ENCODE results near the gene MN1. TPM values are rescaled to one million over a fixed set of nuclear protein-coding genes. Genes with fewer than 3 reads are reported as not detected.

The MN1 gene
- total and polyA plus RNA-seq, 2 experiments from 2014 or later: 1.0 to 6.8 TPM

DNA sequence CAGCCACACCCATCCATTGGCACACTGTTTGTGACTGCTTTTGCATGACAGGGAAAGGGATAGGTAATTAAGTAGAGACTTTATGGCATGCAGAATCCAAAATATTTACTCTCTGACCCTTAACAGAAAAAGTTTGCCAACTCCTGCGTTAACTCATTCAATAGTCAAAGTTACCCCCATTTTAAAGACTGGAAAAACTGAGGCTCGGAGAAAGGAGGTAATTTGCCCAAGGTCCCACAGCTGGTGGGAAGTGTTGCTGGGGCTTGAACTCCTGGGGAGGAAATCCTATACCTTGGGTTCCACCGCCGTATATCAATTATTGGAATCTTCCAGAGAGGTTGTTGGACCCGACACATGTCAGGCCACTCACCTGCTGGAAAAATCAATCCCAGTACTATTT lies 29.9 kb downstream of the MN1 start (continued):
- TF ChIP-seq, protein P1, sequence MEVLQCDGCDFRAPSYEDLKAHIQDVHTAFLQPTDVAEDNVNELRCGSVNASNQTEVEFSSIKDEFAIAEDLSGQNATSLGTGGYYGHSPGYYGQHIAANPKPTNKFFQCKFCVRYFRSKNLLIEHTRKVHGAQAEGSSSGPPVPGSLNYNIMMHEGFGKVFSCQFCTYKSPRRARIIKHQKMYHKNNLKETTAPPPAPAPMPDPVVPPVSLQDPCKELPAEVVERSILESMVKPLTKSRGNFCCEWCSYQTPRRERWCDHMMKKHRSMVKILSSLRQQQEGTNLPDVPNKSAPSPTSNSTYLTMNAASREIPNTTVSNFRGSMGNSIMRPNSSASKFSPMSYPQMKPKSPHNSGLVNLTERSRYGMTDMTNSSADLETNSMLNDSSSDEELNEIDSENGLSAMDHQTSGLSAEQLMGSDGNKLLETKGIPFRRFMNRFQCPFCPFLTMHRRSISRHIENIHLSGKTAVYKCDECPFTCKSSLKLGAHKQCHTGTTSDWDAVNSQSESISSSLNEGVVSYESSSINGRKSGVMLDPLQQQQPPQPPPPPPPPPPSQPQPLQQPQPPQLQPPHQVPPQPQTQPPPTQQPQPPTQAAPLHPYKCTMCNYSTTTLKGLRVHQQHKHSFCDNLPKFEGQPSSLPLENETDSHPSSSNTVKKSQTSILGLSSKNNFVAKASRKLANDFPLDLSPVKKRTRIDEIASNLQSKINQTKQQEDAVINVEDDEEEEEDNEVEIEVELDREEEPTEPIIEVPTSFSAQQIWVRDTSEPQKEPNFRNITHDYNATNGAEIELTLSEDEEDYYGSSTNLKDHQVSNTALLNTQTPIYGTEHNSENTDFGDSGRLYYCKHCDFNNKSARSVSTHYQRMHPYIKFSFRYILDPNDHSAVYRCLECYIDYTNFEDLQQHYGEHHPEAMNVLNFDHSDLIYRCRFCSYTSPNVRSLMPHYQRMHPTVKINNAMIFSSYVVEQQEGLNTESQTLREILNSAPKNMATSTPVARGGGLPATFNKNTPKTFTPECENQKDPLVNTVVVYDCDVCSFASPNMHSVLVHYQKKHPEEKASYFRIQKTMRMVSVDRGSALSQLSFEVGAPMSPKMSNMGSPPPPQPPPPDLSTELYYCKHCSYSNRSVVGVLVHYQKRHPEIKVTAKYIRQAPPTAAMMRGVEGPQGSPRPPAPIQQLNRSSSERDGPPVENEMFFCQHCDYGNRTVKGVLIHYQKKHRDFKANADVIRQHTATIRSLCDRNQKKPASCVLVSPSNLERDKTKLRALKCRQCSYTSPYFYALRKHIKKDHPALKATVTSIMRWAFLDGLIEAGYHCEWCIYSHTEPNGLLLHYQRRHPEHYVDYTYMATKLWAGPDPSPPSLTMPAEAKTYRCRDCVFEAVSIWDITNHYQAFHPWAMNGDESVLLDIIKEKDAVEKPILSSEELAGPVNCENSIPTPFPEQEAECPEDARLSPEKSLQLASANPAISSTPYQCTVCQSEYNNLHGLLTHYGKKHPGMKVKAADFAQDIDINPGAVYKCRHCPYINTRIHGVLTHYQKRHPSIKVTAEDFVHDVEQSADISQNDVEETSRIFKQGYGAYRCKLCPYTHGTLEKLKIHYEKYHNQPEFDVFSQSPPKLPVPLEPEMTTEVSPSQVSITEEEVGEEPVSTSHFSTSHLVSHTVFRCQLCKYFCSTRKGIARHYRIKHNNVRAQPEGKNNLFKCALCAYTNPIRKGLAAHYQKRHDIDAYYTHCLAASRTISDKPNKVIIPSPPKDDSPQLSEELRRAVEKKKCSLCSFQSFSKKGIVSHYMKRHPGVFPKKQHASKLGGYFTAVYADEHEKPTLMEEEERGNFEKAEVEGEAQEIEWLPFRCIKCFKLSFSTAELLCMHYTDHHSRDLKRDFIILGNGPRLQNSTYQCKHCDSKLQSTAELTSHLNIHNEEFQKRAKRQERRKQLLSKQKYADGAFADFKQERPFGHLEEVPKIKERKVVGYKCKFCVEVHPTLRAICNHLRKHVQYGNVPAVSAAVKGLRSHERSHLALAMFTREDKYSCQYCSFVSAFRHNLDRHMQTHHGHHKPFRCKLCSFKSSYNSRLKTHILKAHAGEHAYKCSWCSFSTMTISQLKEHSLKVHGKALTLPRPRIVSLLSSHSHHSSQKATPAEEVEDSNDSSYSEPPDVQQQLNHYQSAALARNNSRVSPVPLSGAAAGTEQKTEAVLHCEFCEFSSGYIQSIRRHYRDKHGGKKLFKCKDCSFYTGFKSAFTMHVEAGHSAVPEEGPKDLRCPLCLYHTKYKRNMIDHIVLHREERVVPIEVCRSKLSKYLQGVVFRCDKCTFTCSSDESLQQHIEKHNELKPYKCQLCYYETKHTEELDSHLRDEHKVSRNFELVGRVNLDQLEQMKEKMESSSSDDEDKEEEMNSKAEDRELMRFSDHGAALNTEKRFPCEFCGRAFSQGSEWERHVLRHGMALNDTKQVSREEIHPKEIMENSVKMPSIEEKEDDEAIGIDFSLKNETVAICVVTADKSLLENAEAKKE (CRISPR knock-in tag; IDR thresholded peaks at IDR 0.05): no peak
- TF ChIP-seq STAT1 (IDR thresholded peaks at IDR 0.05; ENCODE audit: unreplicated experiment): no peak
- TF ChIP-seq POLR2AphosphoS5 (IDR thresholded peaks at IDR 0.05; ENCODE audit: low read depth): no peak
- TF ChIP-seq ZNF114 (CRISPR knock-in tag; IDR thresholded peaks at IDR 0.05): no peak
- no peak for TF ChIP-seq EZH2 (IDR thresholded peaks at IDR 0.05; ENCODE audit: low read depth, unreplicated experiment)
- TF ChIP-seq EZH2phosphoT487 (IDR thresholded peaks at IDR 0.05; ENCODE audit: unreplicated experiment): no peak

DNA sequence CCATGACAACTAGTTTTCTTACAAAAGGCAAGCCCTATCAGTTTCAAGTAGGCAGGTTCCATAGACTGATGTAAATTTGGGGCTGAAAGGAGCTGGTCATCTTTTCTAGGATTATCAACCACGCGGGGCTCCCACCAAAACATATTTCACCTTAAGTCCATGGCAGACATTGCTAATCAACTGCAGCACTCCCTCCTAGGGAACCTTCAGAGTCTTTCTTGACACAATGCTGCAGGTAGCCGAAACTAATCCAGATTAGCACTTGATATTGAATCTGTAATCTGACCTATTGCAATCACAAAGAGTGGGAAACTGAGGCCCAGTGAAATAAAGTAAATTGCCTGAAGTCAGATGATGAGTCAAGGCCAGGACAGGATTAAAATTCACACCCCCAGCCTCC lies 32.5 kb downstream of the MN1 start:
- no peaks in the 10 kb centered on the region for H3K79me2 ChIP-seq (replicated peaks; ENCODE audit: insufficient read depth)
- no peak overlapping the region for H3K4me2 ChIP-seq
- H3K27ac Mint-ChIP-seq: no peak overlapping the region
- no peak overlapping the region for H3K27ac ChIP-seq (ENCODE audit: low read depth)
- H3K4me3 ChIP-seq: no peak overlapping the region
- DNase-seq (ENCODE audit: low spot score): no peak
- peaks cover 39% of the 10 kb centered on the region for H3K4me1 Mint-ChIP-seq
- no peaks in the 10 kb centered on the region for H3K27me3 ChIP-seq (ENCODE audit: insufficient read depth)
- no peak for ATAC-seq
- no peaks in the 10 kb centered on the region for H3K9me3 Mint-ChIP-seq
- H3K4me1 ChIP-seq (ENCODE audit: insufficient read depth): peaks cover 9% of the 10 kb centered on the region; the same call in 1 of the 2 replicates
- peaks cover 2% of the 10 kb centered on the region for H3K27me3 Mint-ChIP-seq (ENCODE audit: insufficient read depth, low read depth, poor library complexity)
- no peaks in the 10 kb centered on the region for H3K36me3 Mint-ChIP-seq (ENCODE audit: low read depth)
- 0 out of 2 replicates have a peak, but pooled peaks cover 10% of the 10 kb centered on the region for H3F3A ChIP-seq (replicated peaks; ENCODE audit: low read depth)
- no peaks in the 10 kb centered on the region for H3K36me3 ChIP-seq (ENCODE audit: insufficient read depth)
- no peak overlapping the region for H3K4me3 Mint-ChIP-seq
- H4K20me1 ChIP-seq (replicated peaks; ENCODE audit: insufficient read depth): no peaks in the 10 kb centered on the region
- no peak overlapping the region for H2AFZ ChIP-seq
- H3K9me2 ChIP-seq (ENCODE audit: insufficient read depth): no peaks in the 10 kb centered on the region
- no peak for TF ChIP-seq EZH2 (IDR thresholded peaks at IDR 0.05; ENCODE audit: low read depth, unreplicated experiment)
- TF ChIP-seq, protein P1 (CRISPR knock-in tag; IDR thresholded peaks at IDR 0.05): no peak
